ENCODE data around the gene C9orf50.
"Not testable (repeated sequence)": the region's sequence is repeated elsewhere in the genome, so short reads cannot be mapped to it uniquely, and the experiment has no call there.

The C9orf50 gene

DNA sequence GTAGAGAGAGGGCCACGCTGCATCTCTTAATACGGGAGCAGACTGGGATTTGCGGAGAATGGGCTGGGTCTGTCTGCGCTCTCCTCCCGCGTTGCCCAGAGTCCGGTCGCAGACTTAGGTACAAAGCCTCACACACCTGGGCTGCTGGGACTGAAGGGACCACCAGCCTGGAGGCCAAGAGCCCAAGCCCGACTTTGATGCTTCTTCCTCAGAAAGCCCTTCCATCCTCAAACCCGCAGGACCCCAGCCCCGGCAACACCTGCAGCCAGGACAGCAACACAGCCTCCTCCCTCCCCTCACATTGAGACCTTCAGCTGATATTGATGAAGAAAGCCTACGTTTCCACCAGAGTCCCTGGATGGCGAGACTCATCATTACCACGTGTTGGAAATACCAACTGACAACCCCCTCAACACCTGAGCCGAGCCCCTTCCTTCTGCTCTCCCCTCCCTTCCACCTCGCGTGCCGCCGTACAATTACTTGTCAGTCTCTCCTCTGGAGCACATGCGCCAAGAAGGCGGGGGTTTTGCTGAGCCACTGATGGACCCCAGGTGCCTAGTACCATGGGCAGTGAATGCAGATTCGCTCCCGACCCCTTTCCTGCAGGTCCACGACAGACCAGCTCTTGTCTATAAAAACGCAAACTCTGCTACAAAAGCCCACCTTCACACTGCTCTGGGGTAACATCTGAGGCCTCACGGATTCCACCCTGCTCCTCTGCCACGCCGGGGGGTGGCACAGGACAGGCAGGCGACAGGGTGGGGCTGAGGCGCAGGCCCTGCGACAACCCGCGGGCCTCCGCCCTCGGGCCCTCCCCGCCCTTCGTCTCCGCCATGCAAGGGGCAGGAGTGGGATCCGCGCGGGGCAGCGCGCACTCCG, 20.2 kb upstream of the C9orf50 start:
- Mint-ChIP-seq H3K4me1 (peaks cover 16% of the 10 kb centered on the region), H3K27me3 (no peaks in the 10 kb centered on the region), H3K36me3 (ENCODE audit: low read depth) (peaks cover 10% of the 10 kb centered on the region), H3K9me3 (no peaks in the 10 kb centered on the region), H3K4me3 (peak overlapping the region; percentile 90), H3K27ac (peak overlapping the region; percentile 84)
- DNase-seq: no peak
- peak; percentile 2 for ATAC-seq

- ATAC-seq (no peak), DNase-seq (no peak)
- Mint-ChIP-seq H3K4me1 (peaks cover 16% of the 10 kb centered on the region), H3K4me3 (peak overlapping the region; percentile 90), H3K27ac (peak overlapping the region; percentile 84), H3K9me3 (no peaks in the 10 kb centered on the region), H3K27me3 (no peaks in the 10 kb centered on the region), H3K36me3 (ENCODE audit: low read depth) (peaks cover 11% of the 10 kb centered on the region)
Measured at GRCh38 chr9:129640086-129640870, 19.4 kb upstream of the C9orf50 start.

DNA sequence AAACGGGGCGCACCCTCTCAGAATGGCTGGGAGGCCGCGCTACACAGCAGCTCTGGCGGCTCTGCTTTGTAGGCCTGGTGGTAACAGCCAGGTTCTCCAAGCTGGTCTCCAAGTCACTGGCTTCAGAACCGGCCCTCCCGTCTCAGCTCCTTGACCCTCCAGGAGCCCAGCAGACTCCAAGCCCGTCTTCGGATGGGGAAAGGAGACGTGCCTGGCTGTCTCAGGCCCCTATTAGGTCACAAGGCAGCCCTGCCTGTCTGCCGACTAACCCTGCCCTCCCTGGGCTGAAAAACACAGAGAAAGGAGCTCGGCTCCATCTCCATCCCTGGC, 18.8 kb upstream of the C9orf50 start:
- peak overlapping the region; percentile 90 for H3K4me3 Mint-ChIP-seq
- no peaks in the 10 kb centered on the region for H3K9me3 Mint-ChIP-seq
- DNase-seq (no peak), ATAC-seq (no peak)
- H3K36me3 Mint-ChIP-seq (ENCODE audit: low read depth): peaks cover 15% of the 10 kb centered on the region
- peaks cover 16% of the 10 kb centered on the region for H3K4me1 Mint-ChIP-seq
- no peaks in the 10 kb centered on the region for H3K27me3 Mint-ChIP-seq
- H3K27ac Mint-ChIP-seq: peak overlapping the region; percentile 49

- H3K4me3 Mint-ChIP-seq: no peak overlapping the region
Measured at GRCh38 chr9:129639034-129639630, 18.2 kb upstream of the C9orf50 start.

GRCh38 chr9:129637673-129638439, 17.0 kb upstream of the C9orf50 start:
- H3K9me3 Mint-ChIP-seq: no peaks in the 10 kb centered on the region
- H3K4me1 Mint-ChIP-seq: peaks cover 16% of the 10 kb centered on the region
- ATAC-seq (no peak), DNase-seq (no peak)
- no peaks in the 10 kb centered on the region for H3K27me3 Mint-ChIP-seq
- H3K36me3 Mint-ChIP-seq (ENCODE audit: low read depth): peaks cover 24% of the 10 kb centered on the region
- no peak overlapping the region for H3K4me3 Mint-ChIP-seq
- peak overlapping the region; percentile 52 for H3K27ac Mint-ChIP-seq

More at GRCh38 chr9:129639034-129639630, 18.2 kb upstream of the C9orf50 start:
- no peaks in the 10 kb centered on the region for H3K9me3 Mint-ChIP-seq
- DNase-seq: no peak
- H3K4me1 Mint-ChIP-seq: peaks cover 16% of the 10 kb centered on the region
- peak overlapping the region; percentile 49 for H3K27ac Mint-ChIP-seq
- no peaks in the 10 kb centered on the region for H3K27me3 Mint-ChIP-seq
- no peak for ATAC-seq
- H3K36me3 Mint-ChIP-seq (ENCODE audit: low read depth): peaks cover 15% of the 10 kb centered on the region

DNA sequence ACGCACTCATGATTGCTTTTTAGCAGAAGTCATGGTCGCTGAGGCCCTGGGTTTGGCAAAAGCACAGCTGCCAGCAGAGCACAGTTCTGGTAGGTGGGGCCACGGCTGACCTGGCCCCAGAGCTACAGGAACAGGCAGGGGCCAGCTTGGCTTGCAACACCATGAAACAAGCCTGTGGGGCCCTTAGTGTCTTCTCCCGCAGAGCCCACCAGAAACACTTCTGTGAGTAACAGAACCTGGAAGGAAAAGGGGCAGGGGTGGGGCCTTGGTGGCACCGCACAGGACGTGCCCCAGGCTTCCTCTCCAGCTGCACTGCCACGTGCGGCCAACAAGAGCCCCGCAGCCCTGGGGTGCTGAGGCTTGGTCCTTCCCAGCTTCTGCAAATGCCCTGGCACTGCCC, 16.2 kb upstream of the C9orf50 start:
- DNase-seq (no peak), ATAC-seq (no peak)
- H3K36me3 Mint-ChIP-seq (ENCODE audit: low read depth): peaks cover 28% of the 10 kb centered on the region
- no peaks in the 10 kb centered on the region for H3K27me3 Mint-ChIP-seq
- no peak overlapping the region for H3K4me3 Mint-ChIP-seq
- no peaks in the 10 kb centered on the region for H3K9me3 Mint-ChIP-seq
- peaks cover 18% of the 10 kb centered on the region for H3K4me1 Mint-ChIP-seq
- peak overlapping the region; percentile 18 for H3K27ac Mint-ChIP-seq

- not testable (repeated sequence) for H3K27ac Mint-ChIP-seq, H3K27me3 Mint-ChIP-seq, DNase-seq, H3K4me3 Mint-ChIP-seq, H3K9me3 Mint-ChIP-seq, ATAC-seq
- H3K4me1 Mint-ChIP-seq: peaks cover 25% of the 10 kb centered on the region
- peaks cover 28% of the 10 kb centered on the region for H3K36me3 Mint-ChIP-seq (ENCODE audit: low read depth)
Measured at GRCh38 chr9:129636343-129636742, 15.4 kb upstream of the C9orf50 start.

- Mint-ChIP-seq H3K27ac (no peak overlapping the region), H3K4me1 (peaks cover 25% of the 10 kb centered on the region), H3K9me3 (no peaks in the 10 kb centered on the region), H3K36me3 (ENCODE audit: low read depth) (peaks cover 35% of the 10 kb centered on the region), H3K4me3 (no peak overlapping the region), H3K27me3 (no peaks in the 10 kb centered on the region)
- DNase-seq (no peak), ATAC-seq (no peak)
Measured at GRCh38 chr9:129635099-129636065, 14.5 kb upstream of the C9orf50 start.

GRCh38 chr9:129633848-129634247, 12.9 kb upstream of the C9orf50 start:
- H3K27ac Mint-ChIP-seq: no peak overlapping the region
- ATAC-seq (no peak), DNase-seq (no peak)
- H3K4me3 Mint-ChIP-seq: no peak overlapping the region
- H3K4me1 Mint-ChIP-seq: peaks cover 36% of the 10 kb centered on the region
- no peaks in the 10 kb centered on the region for H3K27me3 Mint-ChIP-seq
- no peaks in the 10 kb centered on the region for H3K9me3 Mint-ChIP-seq
- peaks cover 36% of the 10 kb centered on the region for H3K36me3 Mint-ChIP-seq (ENCODE audit: low read depth)

GRCh38 chr9:129633207-129633606, 12.3 kb upstream of the C9orf50 start:
- Mint-ChIP-seq H3K4me3 (no peak overlapping the region), H3K27me3 (no peaks in the 10 kb centered on the region), H3K4me1 (peaks cover 42% of the 10 kb centered on the region), H3K36me3 (ENCODE audit: low read depth) (peaks cover 36% of the 10 kb centered on the region), H3K27ac (no peak overlapping the region), H3K9me3 (no peaks in the 10 kb centered on the region)
- ATAC-seq (no peak), DNase-seq (no peak)

DNA sequence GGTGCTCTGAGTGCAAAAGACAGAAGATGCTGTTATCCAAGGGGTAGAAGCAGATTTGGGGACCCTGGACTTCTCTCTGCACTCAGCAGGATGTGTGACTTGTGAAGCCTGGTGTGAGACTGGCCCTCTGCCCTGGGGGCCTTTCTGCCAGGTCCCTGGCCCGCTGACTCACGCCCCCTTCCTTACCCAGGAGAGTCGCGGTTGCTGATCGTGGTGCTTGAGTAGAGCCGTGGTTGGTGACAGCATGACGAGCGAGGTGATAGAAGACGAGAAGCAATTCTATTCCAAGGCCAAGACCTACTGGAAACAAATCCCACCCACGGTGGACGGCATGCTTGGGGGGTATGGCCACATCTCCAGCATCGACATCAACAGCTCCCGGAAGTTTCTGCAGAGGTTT, 11.6 kb upstream of the C9orf50 start:
- Mint-ChIP-seq H3K27ac (peak overlapping the region; percentile 44), H3K36me3 (ENCODE audit: low read depth) (peaks cover 33% of the 10 kb centered on the region), H3K27me3 (no peaks in the 10 kb centered on the region), H3K4me3 (no peak overlapping the region), H3K4me1 (peaks cover 50% of the 10 kb centered on the region), H3K9me3 (no peaks in the 10 kb centered on the region)
- ATAC-seq: no peak
- no peak for DNase-seq

DNA sequence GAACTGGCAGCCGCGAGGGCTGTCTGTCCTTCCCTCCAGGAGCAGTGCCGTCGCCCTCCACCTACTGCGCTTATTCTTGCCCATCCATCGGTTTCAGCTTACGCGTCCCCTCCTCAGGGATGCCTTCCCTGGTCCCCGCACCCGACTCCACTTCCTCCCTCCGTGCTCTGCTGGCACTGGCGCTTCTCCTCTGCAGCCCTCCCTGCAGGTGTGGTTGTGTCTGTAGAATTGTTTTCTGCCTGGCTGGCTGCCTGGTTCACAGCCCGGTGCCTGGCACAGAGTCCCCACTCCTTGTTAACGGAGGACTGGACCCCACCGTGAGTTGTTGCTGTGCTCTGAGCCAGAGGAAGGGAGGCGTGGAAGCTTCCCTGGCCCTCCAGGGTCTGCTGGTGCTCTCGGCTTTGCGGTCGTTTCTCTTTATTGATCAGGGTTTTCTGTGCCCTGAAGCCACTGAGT, 10.8 kb upstream of the C9orf50 start:
- peaks cover 57% of the 10 kb centered on the region for H3K4me1 Mint-ChIP-seq
- DNase-seq: no peak
- no peaks in the 10 kb centered on the region for H3K27me3 Mint-ChIP-seq
- H3K36me3 Mint-ChIP-seq (ENCODE audit: low read depth): peaks cover 40% of the 10 kb centered on the region
- H3K27ac Mint-ChIP-seq: peak overlapping the region; percentile 60
- H3K9me3 Mint-ChIP-seq: no peaks in the 10 kb centered on the region
- no peak overlapping the region for H3K4me3 Mint-ChIP-seq
- ATAC-seq: no peak

DNA sequence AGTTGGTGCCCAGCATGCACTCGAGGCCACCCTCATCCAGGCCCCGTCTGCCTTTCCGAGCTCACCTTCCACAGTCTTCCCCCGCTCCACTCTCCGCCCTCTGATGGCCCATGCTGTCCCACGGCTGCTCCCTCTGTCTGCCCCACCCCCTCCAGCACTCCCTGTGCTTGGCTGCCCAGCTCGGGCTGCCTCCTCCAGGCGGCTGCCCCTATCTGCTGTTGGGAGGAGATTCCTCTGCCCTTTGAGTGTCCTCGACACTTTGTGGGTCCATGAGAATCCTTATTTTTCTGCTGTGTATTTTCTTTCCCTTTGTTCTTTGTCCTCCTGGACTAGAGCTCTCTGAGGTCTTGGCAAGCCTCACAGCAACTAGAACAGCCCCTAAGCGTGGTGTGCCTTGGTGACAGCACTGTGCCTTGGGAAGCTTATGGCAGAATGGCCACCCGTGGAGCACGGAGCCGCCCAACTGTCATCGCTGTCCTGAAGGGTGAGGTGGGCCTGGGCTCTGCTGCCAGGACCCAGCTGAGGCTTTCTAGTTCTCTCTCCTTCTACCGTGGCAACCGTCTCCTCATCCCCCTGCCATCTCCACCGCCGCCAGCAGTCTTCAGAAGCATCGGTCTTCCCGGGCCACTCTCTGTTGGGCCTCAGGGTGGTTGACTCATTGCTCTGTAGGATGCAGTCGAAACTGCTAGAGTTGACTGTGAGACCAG, 10.2 kb upstream of the C9orf50 start:
- Mint-ChIP-seq H3K4me3 (no peak overlapping the region), H3K9me3 (no peaks in the 10 kb centered on the region), H3K4me1 (peaks cover 59% of the 10 kb centered on the region), H3K27ac (peak overlapping the region; percentile 60), H3K27me3 (no peaks in the 10 kb centered on the region), H3K36me3 (ENCODE audit: low read depth) (peaks cover 45% of the 10 kb centered on the region)
- no peak for ATAC-seq
- DNase-seq: no peak

Measured in activated naive CD8-positive, alpha-beta T cell treated with anti-CD3 and anti-CD28 coated beads, Interleukin-2, amount 50 U/mL, for 24 hours (primary cell).